GM12864 (cell line): ENCODE measurements around the gene CDH4.

Experiments used
- DNase-seq: peaks from one replicate; pipeline ENCODE4 v3.0.0-alpha.2; 2011; ENCODE audit warnings: low read depth
- H3K4me3 ChIP-seq: 2 replicates; pipeline ENCODE4 v1.5.1; 2011; ENCODE audit warnings: mild to moderate bottlenecking, low read depth, low read length, control low read depth
- TF ChIP-seq, protein P1 (sequence below): IDR thresholded peaks from 2 replicates; pipeline ENCODE4 v1.5.1; 2011; ENCODE audit warnings: low read depth, mild to moderate bottlenecking, moderate library complexity, low read length, control low read depth, inconsistent platforms; ENCODE audit errors: missing control alignments

CDH4 gene

DNA sequence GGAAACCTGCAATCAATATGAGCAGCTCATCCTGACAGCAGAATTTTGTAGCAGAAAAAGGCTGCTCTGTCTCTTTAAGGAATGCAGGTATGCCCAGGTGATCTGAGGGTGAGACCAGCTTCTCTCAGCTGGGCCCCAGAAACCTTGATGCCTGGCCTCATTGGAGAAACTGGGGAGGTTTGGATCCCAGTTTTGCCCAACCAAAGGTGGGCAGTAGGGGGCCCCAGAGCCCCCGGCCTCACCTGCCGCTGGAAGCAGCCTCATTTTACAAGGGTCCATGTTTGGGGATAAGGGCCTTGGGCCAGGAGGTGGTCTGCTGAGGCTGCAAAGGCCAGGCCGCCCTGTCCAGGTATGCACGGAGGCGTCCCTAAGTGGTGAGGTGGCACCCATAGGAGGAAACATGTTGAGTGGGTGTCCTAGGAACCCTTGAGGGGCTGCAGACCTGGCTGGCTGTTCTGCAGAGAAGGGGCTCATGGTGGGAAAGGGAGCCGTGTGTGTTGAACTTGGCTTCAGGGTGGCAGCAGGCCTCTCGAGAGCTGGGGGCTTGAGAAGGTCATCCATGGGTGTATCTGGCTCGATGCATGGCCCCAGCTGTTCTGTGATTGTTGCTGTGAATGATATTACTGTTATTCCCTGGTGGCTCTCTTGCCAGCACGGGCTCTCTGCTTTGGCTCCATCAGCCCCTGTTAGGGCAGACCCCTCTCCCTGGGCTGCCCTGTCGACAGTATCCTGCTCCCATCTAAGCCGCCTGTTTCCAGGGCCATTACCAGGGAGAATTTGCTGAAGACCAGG is 208.4 kb downstream of the CDH4 start:
- no peak for DNase-seq
- H3K4me3 ChIP-seq = no peak overlapping the region
- TF ChIP-seq, protein P1, sequence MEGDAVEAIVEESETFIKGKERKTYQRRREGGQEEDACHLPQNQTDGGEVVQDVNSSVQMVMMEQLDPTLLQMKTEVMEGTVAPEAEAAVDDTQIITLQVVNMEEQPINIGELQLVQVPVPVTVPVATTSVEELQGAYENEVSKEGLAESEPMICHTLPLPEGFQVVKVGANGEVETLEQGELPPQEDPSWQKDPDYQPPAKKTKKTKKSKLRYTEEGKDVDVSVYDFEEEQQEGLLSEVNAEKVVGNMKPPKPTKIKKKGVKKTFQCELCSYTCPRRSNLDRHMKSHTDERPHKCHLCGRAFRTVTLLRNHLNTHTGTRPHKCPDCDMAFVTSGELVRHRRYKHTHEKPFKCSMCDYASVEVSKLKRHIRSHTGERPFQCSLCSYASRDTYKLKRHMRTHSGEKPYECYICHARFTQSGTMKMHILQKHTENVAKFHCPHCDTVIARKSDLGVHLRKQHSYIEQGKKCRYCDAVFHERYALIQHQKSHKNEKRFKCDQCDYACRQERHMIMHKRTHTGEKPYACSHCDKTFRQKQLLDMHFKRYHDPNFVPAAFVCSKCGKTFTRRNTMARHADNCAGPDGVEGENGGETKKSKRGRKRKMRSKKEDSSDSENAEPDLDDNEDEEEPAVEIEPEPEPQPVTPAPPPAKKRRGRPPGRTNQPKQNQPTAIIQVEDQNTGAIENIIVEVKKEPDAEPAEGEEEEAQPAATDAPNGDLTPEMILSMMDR = no peak

DNA sequence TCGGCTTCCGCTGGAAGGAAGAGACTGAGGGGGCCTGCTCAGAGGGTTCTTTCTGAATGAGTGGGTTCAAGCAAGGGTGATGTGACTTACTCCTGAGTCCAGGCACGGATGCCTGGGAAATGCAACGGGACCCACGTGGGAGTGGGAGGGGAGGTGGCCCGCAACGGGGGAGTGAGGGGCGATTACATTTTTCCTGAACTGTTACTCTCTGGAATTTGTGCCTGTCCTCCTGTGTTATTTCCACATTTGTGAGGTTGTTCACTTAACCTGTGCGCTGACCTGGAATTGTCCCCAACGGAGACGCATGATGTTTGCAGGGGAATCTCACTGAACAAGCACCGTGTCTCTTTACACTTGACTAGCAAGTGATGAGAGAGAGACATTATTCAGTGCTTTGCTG is 209.4 kb downstream of the CDH4 start:
- TF ChIP-seq, protein P1 = no peak

DNA sequence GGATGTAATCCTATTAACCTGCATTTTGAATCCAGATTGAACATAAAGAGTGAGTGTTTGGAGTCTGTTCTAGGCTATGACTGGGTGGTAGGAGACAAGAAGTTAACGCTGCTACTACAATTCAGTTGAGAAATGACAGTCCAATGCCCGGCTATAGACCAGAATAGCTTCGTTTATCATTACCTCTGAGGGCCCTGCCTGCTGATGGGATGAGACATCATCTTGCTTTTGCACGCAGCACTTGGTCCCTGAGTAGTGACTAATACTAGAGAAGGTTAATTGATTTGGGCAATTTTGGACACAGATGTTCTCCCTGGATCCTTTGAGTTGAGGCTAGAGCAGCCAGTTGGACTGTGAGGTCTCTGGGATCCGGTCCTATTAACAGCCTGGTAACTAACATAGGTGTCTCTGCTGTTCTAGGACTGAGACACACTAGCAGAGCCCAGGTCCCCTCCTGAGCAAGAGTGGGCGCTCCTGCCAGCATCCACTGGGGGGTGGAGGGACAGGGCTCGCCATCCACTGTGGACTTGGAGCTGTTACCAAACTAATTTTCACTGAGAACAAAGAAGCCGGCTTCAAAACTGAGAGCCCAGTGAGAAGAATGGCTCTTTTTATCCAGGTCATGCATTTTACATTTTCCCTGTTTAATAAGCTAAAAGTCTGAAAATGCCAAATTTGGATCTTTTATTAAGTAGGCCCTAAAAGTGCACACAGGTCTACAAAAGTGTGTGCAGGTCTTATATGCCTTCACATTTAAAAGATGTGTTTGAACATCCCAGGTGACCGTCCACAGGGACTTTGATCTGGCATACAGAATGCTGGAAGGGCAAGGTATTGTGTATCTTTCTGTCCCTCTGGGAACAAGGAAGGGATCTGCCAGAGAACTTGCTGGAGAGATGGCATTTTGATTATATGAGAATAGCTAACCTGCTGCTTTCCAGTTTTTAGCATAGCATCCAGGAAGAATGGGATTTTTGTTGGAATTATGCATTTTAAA is 212.5 kb downstream of the CDH4 start:
- TF ChIP-seq, protein P1 = no peak
- H3K4me3 ChIP-seq = no peak overlapping the region
- DNase-seq = no peak

More for the DNA sequence above, 209.4 kb downstream of the CDH4 start:
- no peak for DNase-seq
- H3K4me3 ChIP-seq = no peak overlapping the region

DNA sequence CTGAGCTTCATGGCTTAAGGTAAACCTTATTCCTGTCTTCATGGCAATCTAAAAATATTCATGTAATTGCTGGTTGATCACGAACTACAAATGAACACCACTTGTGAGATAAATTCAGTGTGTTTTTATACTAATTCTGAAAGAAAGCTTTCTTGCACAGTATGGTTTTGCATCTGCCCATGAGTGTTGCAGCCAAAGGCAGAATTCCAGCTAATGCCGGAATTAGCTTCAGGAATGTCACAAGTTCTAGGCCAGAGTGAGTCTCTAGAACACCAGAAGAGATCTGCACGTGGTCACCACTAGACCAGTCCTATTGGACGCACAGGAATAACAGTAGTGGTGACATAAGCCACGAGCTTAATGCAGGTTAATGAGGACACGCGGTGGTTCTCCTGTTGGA is 223.7 kb downstream of the CDH4 start:
- H3K4me3 ChIP-seq = no peak overlapping the region
- TF ChIP-seq, protein P1 = no peak
- no peak for DNase-seq

DNA sequence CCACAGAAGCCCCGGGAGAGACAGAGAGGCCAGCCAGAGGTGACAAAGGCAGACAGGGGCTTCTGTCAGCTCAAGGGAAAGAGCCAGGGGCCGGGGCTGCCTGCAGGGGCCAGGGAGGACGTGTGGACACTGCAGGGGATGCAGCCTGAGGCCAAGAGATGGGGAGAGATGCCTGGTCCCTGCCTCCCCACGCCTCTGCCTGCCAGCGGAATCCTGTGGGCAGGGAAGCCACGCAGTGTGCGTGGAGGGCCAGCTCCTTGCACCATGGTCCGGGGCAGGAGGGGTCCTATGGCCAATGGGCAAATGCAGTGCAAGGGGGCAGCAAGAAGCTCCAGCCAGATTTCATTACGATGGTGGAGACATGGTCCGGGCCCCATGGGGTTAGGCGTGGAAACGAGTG is 224.9 kb downstream of the CDH4 start:
- TF ChIP-seq, protein P1 = no peak
- no peak for DNase-seq

DNA sequence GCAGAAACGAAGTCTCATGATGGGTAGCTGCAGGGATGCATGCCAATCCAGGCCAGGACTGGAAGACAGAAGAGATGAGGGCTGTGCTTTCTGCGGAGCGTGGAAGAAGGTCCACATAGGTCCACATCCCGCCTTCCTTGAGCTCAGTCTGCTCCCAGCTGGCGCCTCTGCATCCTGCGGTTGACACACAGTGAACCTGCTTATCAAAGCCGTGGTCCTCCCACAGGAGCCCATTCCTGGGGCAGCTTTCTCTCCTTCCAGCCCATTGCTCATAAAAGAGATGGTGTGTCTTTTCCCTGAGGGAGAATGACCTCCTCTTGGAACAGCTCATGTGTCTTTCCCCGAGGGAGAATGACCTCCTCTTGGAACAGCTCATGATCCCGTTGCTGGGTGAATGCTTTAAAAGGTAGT is 225.4 kb downstream of the CDH4 start:
- no peak for DNase-seq
- H3K4me3 ChIP-seq = no peak overlapping the region
- TF ChIP-seq, protein P1 = no peak

More for the DNA sequence above, 224.9 kb downstream of the CDH4 start:
- no peak overlapping the region for H3K4me3 ChIP-seq
